IPS-18c (cell line): ENCODE results near the gene DCAF7.

Experiments used
- H3K4me3 ChIP-seq: 2 replicates; pipeline ENCODE4 v1.7.0; 2013; ENCODE audit warnings: low read depth, mild to moderate bottlenecking, low read length, moderate library complexity; ENCODE audit not compliant: insufficient read depth
- H3K9me3 ChIP-seq: one replicate; pipeline ENCODE4 v1.6.1; 2013; ENCODE audit warnings: mild to moderate bottlenecking, low read length, moderate library complexity; ENCODE audit not compliant: control insufficient read depth, insufficient read depth

Gene DCAF7

GRCh38 chr17:63558441-63558840 is 8.2 kb downstream of the DCAF7 start:
- Histone ChIP-seq H3K9me3 (no peaks in the 10 kb centered on the region), H3K4me3 (no peak overlapping the region)

GRCh38 chr17:63561819-63562218 is 11.5 kb downstream of the DCAF7 start:
- H3K4me3 ChIP-seq, result no peak overlapping the region
- H3K9me3 ChIP-seq, result no peaks in the 10 kb centered on the region

DNA sequence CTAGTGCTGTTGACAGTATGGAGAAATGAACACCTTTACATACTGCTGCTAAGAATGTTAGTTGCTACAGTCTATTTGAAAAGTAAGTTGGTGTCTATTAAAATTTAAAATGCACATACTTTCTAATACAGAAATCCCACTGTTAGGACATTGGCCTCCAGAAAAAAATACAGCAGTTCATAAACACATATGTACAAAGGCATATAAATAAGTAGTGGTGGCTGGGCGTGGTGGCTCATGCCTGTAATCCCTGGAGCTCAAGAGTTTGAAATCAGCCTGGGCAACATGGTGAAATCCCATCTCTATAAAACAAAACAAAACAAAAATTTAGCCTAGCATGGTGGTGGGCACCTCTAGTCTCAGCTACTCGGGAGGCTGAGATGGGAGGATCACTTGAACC is 13.1 kb downstream of the DCAF7 start:
- Histone ChIP-seq H3K4me3 (no peak overlapping the region), H3K9me3 (no peaks in the 10 kb centered on the region)

GRCh38 chr17:63564562-63564961 is 14.3 kb downstream of the DCAF7 start:
- Histone ChIP-seq H3K9me3 (no peaks in the 10 kb centered on the region), H3K4me3 (no peak overlapping the region)

- H3K4me3 ChIP-seq, result no peak overlapping the region
- no peaks in the 10 kb centered on the region for H3K9me3 ChIP-seq
Observed at GRCh38 chr17:63567229-63567628, 17.0 kb downstream of the DCAF7 start.

- H3K9me3 ChIP-seq, result no peaks in the 10 kb centered on the region
- no peak overlapping the region for H3K4me3 ChIP-seq
Observed at GRCh38 chr17:63568563-63568962, 18.3 kb downstream of the DCAF7 start.

DNA sequence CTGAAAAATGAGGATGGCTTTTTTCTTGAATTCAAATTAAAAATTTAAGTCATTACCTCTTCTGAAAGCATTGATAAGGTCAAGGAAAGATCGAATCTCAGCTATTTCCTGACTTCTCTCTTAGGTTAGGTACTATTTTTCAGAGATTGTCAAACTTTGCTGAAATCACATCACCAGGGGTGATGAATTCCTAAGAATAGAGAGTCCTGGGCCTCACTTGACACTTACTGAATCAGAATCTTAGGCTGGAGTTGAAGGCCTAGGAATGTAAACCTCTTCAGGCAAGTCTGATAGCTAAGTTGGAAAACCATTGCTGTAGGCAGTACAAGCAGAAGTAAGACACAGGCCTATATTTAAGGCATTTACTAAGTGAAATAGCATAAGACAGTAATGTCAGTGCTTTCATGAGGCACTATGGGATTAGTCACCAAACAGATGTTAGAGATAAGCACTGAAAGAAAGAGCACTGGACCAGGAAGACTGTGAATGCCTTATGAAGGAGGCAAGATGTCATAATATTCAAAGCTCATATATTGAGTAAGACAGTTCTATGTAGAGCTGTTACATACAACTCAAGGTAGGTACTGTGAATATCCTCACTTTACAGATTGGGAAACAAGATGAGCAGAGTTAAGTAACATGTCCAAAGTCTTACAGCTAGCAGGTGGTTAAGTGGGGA is 21.5 kb downstream of the DCAF7 start:
- H3K9me3 ChIP-seq, result no peaks in the 10 kb centered on the region
- H3K4me3 ChIP-seq, result no peak overlapping the region

DNA sequence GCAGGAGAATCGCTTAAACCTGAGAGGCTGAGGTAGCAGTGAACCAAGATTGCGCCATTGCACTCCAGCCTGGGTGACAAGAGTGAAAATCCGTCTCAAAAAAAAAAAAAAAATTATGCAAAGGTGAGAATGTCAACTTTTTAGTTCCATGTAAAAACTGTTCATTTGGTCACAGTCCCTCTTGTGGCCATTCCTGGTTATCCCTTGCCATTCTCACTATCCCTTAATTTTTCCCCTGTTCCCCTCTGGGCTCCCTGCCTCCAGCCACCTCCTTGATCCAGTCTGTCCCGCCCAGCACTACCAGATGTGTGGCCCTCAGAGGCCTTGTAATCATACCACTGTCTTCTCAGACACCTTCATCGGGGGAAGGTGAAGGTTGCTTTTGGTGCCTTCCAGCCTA is 23.4 kb downstream of the DCAF7 start:
- H3K9me3 ChIP-seq, result no peaks in the 10 kb centered on the region
- H3K4me3 ChIP-seq, result no peak overlapping the region

- Histone ChIP-seq H3K9me3 (no peaks in the 10 kb centered on the region), H3K4me3 (no peak overlapping the region)
Observed at GRCh38 chr17:63578027-63578768, 27.9 kb downstream of the DCAF7 start.

- H3K4me3 ChIP-seq, result no peak overlapping the region
- no peaks in the 10 kb centered on the region for H3K9me3 ChIP-seq
Observed at GRCh38 chr17:63578769-63579111, 28.5 kb downstream of the DCAF7 start.

- Histone ChIP-seq H3K9me3 (no peaks in the 10 kb centered on the region), H3K4me3 (no peak overlapping the region)
Observed at GRCh38 chr17:63579633-63580032, 29.4 kb downstream of the DCAF7 start.

- H3K4me3 ChIP-seq, result no peak overlapping the region
- H3K9me3 ChIP-seq, result no peaks in the 10 kb centered on the region
Observed at GRCh38 chr17:63587770-63588169, 37.5 kb downstream of the DCAF7 start.

DNA sequence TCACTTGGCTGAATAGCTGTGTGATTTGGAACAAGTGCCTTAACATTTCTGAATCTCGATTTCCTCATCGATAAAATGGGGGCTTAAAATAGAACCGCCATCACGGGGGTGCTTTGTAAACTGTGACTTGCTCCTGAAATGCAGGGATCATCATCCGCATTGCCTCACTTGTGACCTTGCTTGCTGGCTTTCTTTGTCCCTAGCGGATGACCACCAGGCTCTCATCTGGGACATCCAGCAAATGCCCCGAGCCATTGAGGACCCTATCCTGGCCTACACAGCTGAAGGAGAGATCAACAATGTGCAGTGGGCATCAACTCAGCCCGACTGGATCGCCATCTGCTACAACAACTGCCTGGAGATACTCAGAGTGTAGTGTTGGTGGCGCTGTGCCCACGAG is 38.5 kb downstream of the DCAF7 start:
- H3K9me3 ChIP-seq, result no peaks in the 10 kb centered on the region

GRCh38 chr17:63589646-63590045 is 39.4 kb downstream of the DCAF7 start:
- Histone ChIP-seq H3K9me3 (no peaks in the 10 kb centered on the region), H3K4me3 (no peak overlapping the region)

More for the DNA sequence above, 38.5 kb downstream of the DCAF7 start:
- no peak overlapping the region for H3K4me3 ChIP-seq

GRCh38 chr17:63592797-63593196 is 42.5 kb downstream of the DCAF7 start:
- no peaks in the 10 kb centered on the region for H3K9me3 ChIP-seq
- H3K4me3 ChIP-seq, result no peak overlapping the region

GRCh38 chr17:63595132-63595531 is 44.9 kb downstream of the DCAF7 start:
- no peak overlapping the region for H3K4me3 ChIP-seq
- H3K9me3 ChIP-seq, result no peaks in the 10 kb centered on the region

DNA sequence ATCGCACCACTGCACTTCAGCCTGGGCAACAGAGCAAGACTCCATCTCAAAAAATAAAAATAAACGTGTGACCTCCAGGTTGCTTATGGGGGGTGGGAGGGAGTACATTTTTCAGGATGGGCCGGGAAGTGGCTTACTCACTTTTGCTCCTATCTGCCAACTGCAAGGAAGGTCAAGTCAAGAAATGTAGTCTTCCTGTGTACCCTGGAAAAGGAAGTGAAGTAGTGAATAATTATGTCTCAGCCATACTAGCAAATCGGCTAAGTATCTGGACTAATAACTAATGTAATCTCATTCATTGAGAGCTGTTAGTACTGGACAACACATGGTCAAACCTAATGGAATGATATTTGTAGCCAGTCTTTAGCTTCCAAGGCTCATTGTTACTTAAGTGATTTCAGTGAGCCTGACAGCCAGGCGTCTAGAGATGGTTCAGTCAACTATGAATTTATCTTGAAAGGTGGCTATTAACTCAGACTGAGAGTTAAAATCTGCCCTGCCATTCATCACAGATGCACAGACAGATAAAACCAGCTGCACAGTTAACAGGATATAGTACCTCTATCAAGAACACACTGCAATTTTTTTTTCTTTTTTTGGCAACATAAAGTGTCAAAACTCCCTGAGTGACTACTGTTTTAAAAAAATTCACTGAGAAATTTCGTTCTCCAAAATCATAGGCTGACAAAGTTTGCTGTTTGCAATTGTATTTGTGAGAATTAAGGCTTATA is 46.7 kb downstream of the DCAF7 start:
- H3K9me3 ChIP-seq, result no peaks in the 10 kb centered on the region
- no peak overlapping the region for H3K4me3 ChIP-seq

DNA sequence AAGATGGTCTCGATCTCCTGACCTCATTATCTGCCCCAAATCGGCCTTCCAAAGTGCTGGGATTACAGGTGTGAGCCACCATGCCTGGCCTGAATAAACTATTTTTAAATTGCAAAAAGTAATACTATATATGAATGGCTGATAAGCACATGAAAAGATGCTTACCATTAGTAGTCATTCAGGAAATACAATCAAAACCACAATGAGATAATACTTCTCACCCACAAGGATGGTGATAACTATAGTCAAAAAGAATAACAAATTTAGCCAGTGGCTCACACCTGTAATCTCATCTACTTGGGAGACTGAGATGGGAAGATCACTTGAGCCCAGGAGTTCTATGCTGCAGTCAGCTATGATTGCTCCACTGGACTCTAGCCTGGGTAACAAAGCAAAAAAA is 48.0 kb downstream of the DCAF7 start:
- Histone ChIP-seq H3K9me3 (no peaks in the 10 kb centered on the region), H3K4me3 (no peak overlapping the region)
